UCSD-AML1 (cell line): ENCODE measurements around the gene BRAF.
A peak's percentile ranks its signal among the peaks of the same experiment; 100 is the strongest.
"Not testable (repeated sequence)": the region's sequence is repeated elsewhere in the genome, so short reads cannot be mapped to it uniquely, and the experiment has no call there.

Experiments
- DNase-seq: peaks from one replicate; lab custom pipeline; 2025; ENCODE audit not compliant: unreplicated experiment; lab: John Stamatoyannopoulos, UW

The BRAF gene

GRCh38 chr7:140719721-140720120, 205.0 kb downstream of the BRAF start:
- DNase-seq = no peak

- DNase-seq = no peak
Observed at GRCh38 chr7:140714331-140715040, 210.2 kb downstream of the BRAF start.

- DNase-seq = not testable (repeated sequence)
Observed at GRCh38 chr7:140712392-140712791, 212.3 kb downstream of the BRAF start.

GRCh38 chr7:140708764-140709163, 216.0 kb downstream of the BRAF start:
- not testable (repeated sequence) for DNase-seq

GRCh38 chr7:140707132-140707531, 217.6 kb downstream of the BRAF start:
- DNase-seq = no peak

- DNase-seq = no peak
Observed at GRCh38 chr7:140704205-140704604, 220.5 kb downstream of the BRAF start.

GRCh38 chr7:140702774-140703173, 222.0 kb downstream of the BRAF start:
- DNase-seq = no peak

GRCh38 chr7:140698477-140698876, 226.3 kb downstream of the BRAF start:
- no peak for DNase-seq

GRCh38 chr7:140697447-140698143, 227.1 kb downstream of the BRAF start:
- DNase-seq = no peak

- peak; percentile 79 for DNase-seq
Observed at GRCh38 chr7:140696680-140697446, 227.9 kb downstream of the BRAF start, which contains the start of gene NDUFB2. Gene NDUFB2 (plus strand): TSS chr7:140696708. CDS start chr7:140696745, 37 bp downstream.

- DNase-seq = peak; percentile 85
Observed at GRCh38 chr7:140696024-140696679, 228.6 kb downstream of the BRAF start.

- DNase-seq = no peak
Observed at GRCh38 chr7:140695381-140695780, 229.3 kb downstream of the BRAF start.

- DNase-seq = no peak
Observed at GRCh38 chr7:140694592-140694991, 230.1 kb downstream of the BRAF start.

- not testable (repeated sequence) for DNase-seq
Observed at GRCh38 chr7:140693849-140694248, 230.9 kb downstream of the BRAF start.

GRCh38 chr7:140691376-140692045, 233.2 kb downstream of the BRAF start:
- DNase-seq = no peak

- DNase-seq = no peak
Observed at GRCh38 chr7:140689199-140690152, 235.3 kb downstream of the BRAF start.

- DNase-seq = no peak
Observed at GRCh38 chr7:140688341-140688740, 236.4 kb downstream of the BRAF start.

GRCh38 chr7:140686921-140687320, 237.8 kb downstream of the BRAF start:
- no peak for DNase-seq

GRCh38 chr7:140685407-140686087, 239.2 kb downstream of the BRAF start:
- no peak for DNase-seq
